Stimulated activated effector memory CD8-positive, alpha-beta T cell treated with anti-CD3 and anti-CD28 coated beads, Interleukin-12 subunit alpha, Interleukin-12 subunit beta, amount 100 ng/mL, for 72 hours (primary cell): ENCODE results near the gene MUC5B.
"Not testable (repeated sequence)": the region's sequence is repeated elsewhere in the genome, so short reads cannot be mapped to it uniquely, and the experiment has no call there.

Experiments
- ATAC-seq: fragments of 150-1000 bp; cut with Tn5 transposase; 2 replicates; pipeline ENCODE4 v1.10.0; 2021
- DNase-seq, 2 donors: peaks; one replicate each; pipeline ENCODE4 v3.0.0; 2021 to 2022; ENCODE audit warnings: low spot score in 2 of 2
- H3K27ac Mint-ChIP-seq: one replicate; pipeline ENCODE4 v1.8.0; 2022; ENCODE audit warnings: mild to moderate bottlenecking, mixed read lengths
- H3K36me3 Mint-ChIP-seq: one replicate; pipeline ENCODE4 v1.8.0; 2022; ENCODE audit warnings: mild to moderate bottlenecking, mixed read lengths
- H3K4me1 Mint-ChIP-seq: one replicate; pipeline ENCODE4 v1.8.0; 2022; ENCODE audit warnings: mixed read lengths
- H3K4me3 Mint-ChIP-seq: one replicate; pipeline ENCODE4 v1.8.0; 2022; ENCODE audit warnings: mild to moderate bottlenecking, mixed read lengths
- H3K9me3 Mint-ChIP-seq: one replicate; pipeline ENCODE4 v1.8.0; 2022; ENCODE audit warnings: mixed read lengths

The MUC5B gene

DNA sequence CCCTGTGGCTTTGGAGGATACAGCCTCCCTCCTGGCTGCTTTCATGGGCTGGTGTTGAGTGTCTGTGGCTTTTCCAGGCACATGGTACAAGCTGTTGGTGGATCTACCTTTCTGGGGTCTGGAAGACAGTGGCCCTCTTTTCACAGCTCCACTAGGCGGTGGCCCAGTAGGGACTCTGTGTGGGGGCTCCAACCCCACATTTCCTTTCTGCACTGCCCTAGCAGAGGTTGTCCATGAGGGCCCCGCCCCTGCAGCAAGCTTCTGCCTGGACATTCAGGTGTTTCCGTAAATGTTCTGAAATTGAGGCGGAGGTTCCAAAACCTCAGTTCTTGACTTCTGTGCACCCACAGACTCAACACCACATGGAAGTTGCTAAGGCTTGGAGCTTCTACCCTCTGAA, 42.6 kb downstream of the MUC5B start:
- not testable (repeated sequence) for H3K4me3 Mint-ChIP-seq, H3K36me3 Mint-ChIP-seq, ATAC-seq, DNase-seq, H3K9me3 Mint-ChIP-seq
- Mint-ChIP-seq H3K27ac (peak overlapping the region; percentile 32), H3K4me1 (peaks cover 19% of the 10 kb centered on the region)

DNA sequence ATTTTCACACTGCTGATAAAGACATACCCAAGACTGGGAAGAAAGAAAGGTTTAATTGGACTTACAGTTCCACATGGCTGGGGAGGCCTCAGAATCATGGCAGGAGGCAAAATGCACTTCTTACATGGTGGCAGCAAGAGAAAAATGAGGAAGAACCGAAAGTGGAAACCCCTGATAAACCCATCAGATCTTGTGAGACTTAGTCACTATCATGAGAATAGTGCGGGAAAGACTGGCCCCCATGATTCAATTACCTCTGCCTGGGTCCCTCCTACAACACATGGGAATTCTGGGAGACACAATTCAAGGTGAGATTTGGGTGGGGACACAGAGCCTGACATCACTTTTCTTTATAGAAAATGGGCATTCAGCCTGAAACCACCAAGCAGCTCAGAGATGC, 44.1 kb downstream of the MUC5B start:
- H3K27ac Mint-ChIP-seq, H3K36me3 Mint-ChIP-seq, ATAC-seq, DNase-seq, H3K4me3 Mint-ChIP-seq, H3K9me3 Mint-ChIP-seq: not testable (repeated sequence)
- peaks cover 16% of the 10 kb centered on the region for H3K4me1 Mint-ChIP-seq

DNA sequence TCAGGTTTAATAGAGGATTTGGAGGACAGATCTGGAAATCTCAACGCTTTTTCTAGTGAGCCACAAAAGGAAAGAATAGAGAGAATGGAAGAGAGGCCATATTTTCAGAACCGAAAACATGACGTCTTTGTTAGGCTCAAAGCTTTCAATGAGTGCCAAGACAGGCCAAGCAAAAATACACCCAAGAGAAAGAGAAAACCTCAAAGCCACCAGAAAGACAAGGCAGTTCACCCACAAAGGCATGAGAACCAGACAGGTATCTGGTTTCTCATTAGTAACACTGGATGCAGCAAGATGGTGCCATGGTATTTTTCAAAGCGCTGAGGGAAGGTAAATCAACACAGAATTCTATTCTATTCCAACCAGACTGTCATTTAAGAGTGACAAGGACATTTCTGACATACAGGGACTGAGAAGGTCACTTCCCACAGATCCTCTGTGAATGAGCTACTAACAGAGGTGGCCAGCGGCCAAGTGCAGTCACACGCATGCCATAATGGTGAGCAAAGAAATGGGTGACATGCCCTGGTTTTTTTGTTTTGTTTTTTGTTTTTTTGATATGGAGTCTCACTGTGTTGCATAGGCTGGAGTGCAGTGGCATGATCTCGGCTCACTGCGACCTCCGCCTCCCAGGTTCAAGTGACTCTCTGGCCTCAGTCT, 44.7 kb downstream of the MUC5B start:
- no peak for DNase-seq
- no peak for ATAC-seq
- no peak overlapping the region for H3K4me3 Mint-ChIP-seq
- H3K36me3 Mint-ChIP-seq: no peaks in the 10 kb centered on the region
- peaks cover 10% of the 10 kb centered on the region for H3K4me1 Mint-ChIP-seq
- no peak overlapping the region for H3K27ac Mint-ChIP-seq
- peaks cover 4% of the 10 kb centered on the region for H3K9me3 Mint-ChIP-seq

DNA sequence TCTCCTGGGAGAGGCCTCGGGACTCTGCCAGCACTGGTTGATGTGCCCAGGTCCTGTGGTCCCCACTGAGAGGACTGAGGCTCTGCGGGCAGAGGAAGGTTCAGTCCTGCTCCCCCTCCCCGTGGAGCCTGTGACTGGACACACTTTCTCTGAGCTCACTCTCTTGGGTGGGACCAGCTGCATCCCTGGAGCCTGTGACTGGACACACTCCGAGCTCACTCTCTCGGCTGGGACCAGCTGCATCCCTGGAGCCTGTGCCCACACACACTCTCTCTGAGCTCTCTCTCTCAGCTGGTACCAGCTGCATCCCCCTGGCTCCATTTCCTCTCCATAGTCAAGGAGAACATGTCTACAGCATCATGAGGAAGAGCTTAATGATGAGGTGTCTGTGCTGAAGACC, 47.1 kb downstream of the MUC5B start:
- H3K27ac Mint-ChIP-seq: no peak overlapping the region
- DNase-seq (no peak), ATAC-seq (no peak)
- no peaks in the 10 kb centered on the region for H3K4me1 Mint-ChIP-seq
- H3K9me3 Mint-ChIP-seq: peaks cover 2% of the 10 kb centered on the region
- no peaks in the 10 kb centered on the region for H3K36me3 Mint-ChIP-seq
- no peak overlapping the region for H3K4me3 Mint-ChIP-seq

DNA sequence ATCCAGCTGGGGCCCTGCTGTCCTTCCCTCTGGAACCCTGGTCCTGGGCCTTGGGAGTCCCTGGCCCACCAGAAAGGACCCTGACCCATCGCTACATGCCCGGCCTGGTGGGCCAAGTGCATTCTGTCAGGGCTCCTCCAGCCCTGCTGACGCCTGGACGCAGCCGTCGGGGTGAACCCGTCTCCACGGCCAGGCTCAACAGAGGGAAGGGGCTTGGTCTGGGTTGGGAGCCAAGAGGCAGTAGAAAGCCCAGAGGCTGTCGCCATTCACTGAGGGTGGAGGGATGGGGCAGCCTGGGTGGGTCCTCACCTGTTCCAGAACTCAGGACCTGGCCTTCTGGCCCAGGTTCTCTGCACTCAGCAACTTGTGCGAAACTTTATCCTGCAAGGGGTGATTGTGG, 47.6 kb downstream of the MUC5B start:
- Mint-ChIP-seq H3K9me3 (no peaks in the 10 kb centered on the region), H3K27ac (no peak overlapping the region), H3K4me3 (no peak overlapping the region), H3K4me1 (no peaks in the 10 kb centered on the region), H3K36me3 (no peaks in the 10 kb centered on the region)
- ATAC-seq (no peak), DNase-seq (no peak)

DNA sequence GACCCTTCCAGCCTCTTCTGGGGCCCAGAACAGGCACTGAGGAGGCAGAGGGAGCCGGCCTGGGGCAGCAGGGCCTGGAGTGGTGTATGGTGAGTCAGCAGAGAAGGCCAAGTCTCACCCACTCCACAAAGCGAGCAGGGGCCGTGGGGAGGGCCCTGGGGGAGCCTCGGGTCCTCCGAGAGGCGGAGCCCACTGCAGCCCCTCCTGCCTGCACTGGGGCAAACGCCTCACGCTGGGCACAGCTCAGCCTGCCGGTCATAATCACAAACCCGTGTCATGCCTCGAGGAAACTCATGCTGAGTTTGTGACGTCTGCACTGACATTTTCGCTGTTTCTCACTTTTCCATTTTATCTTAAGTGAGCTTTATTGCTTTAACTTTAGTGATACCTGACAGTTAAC, 48.1 kb downstream of the MUC5B start:
- H3K9me3 Mint-ChIP-seq: no peaks in the 10 kb centered on the region
- DNase-seq (no peak), ATAC-seq (no peak)
- H3K4me3 Mint-ChIP-seq: no peak overlapping the region
- peaks cover under 1% of the 10 kb centered on the region for H3K36me3 Mint-ChIP-seq
- H3K4me1 Mint-ChIP-seq: no peaks in the 10 kb centered on the region
- H3K27ac Mint-ChIP-seq: no peak overlapping the region

DNA sequence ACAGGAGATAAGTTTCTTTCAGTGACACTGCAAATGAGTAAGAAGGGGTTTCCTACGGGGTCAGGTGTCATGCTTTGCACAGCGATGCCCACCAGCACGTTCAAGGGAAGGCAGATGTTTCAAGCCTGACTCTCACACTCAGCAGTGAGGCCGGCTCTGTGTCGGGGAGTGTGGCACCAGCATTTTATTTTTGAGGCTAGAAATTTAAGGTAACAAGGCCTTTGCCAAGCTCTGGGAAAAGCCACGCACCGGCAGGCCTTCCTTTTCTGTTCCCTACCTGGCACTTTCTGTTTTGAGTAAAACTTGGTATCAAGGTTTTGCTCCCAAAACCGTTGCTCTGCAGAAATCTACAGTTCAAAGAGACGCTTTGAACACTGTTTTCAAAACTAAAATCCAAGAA, 48.5 kb downstream of the MUC5B start:
- no peak for ATAC-seq
- H3K4me1 Mint-ChIP-seq: no peaks in the 10 kb centered on the region

DNA sequence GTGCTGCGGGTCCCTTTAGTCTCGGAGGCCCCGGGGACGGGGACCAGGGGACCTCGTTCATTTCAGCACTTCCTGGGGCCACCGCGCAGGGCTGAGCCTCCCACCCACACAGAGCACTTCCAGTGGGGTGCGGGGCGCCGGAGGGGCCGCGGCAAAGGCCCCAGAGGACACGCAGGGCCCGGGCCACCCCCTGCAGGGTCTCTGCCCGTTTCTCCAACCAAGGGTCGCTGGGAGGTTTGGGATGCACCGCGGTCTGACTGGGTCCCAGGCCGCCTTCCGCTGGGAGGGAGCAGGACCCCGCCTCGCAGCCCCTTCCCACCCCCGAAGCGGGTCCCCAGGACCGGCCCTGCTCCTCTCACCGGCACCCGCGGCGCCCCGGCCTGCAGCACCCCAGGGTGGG, 49.1 kb downstream of the MUC5B start:
- ATAC-seq (no peak), DNase-seq (no peak)
- no peak overlapping the region for H3K4me3 Mint-ChIP-seq
- no peaks in the 10 kb centered on the region for H3K9me3 Mint-ChIP-seq
- peaks cover 8% of the 10 kb centered on the region for H3K36me3 Mint-ChIP-seq
- no peak overlapping the region for H3K27ac Mint-ChIP-seq
- no peaks in the 10 kb centered on the region for H3K4me1 Mint-ChIP-seq

More for the DNA sequence above, 48.5 kb downstream of the MUC5B start:
- no peak for DNase-seq
- Mint-ChIP-seq H3K9me3 (no peaks in the 10 kb centered on the region), H3K27ac (no peak overlapping the region), H3K36me3 (peaks cover 4% of the 10 kb centered on the region), H3K4me3 (no peak overlapping the region)

DNA sequence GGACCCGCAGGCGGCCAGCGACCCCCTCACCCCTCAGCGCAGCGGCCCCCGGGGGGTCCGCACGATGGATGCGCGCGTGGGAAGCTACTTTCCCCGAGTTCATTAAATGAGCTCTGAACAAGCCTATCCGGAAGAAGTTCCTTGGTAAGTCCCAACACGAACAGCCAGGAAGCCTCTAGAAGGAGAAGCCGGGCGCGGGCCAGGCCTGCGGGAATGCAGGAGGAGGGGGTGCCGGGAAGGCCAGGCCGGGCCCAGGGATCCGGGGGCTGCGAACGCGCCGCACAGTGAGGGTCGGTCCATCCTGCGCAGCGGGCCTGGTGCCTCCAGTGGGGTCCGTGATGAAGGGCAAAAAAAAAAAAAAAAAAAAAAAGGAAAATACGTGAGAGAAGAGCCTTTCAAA, 49.7 kb downstream of the MUC5B start:
- peaks cover 12% of the 10 kb centered on the region for H3K36me3 Mint-ChIP-seq
- no peak overlapping the region for H3K4me3 Mint-ChIP-seq
- H3K27ac Mint-ChIP-seq: no peak overlapping the region
- H3K9me3 Mint-ChIP-seq: no peaks in the 10 kb centered on the region
- H3K4me1 Mint-ChIP-seq: no peaks in the 10 kb centered on the region
- DNase-seq (no peak), ATAC-seq (no peak)

DNA sequence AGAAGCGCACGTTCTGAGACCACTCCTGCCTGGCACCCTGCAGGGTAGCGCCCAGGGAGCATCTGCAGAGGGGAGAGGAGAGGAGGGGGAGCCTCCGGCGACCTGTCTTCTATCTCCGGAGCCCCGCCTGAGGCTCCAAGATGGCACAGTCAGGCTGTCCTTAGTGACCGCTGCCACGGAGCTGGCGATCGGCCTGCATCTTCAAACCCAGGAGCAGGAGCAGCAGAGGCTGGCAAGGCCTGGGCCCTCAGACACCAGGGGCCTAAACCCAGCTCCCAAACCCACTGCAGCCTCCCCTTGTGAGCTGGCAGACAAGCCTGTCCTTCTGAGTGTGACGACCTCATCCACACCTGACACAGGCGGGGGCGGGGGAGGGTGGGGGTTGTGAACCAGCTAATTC, 51.6 kb downstream of the MUC5B start:
- ATAC-seq: no peak
- no peak for DNase-seq
- Mint-ChIP-seq H3K9me3 (no peaks in the 10 kb centered on the region), H3K4me1 (no peaks in the 10 kb centered on the region), H3K4me3 (no peak overlapping the region), H3K36me3 (peaks cover 21% of the 10 kb centered on the region), H3K27ac (no peak overlapping the region)

DNA sequence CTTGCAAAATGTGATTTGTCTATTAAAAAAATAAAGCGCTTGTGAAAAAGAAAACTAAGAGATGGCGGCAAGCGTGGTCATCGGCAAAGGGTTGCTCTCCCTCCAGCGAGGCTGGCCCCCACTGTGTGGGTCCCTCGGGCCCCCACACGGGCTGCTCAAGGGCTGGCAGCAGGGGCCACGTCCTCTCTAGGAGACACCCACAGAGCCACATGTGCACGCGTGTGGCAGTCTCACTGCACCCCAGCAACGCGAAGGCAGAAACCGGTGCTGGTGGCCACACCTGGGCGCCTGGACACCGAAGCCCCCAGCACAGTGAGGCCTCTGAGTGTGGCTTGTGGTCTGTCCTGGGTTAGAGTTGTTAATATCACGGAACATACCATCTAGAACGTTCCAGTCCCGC, 52.2 kb downstream of the MUC5B start:
- peaks cover 27% of the 10 kb centered on the region for H3K36me3 Mint-ChIP-seq
- H3K9me3 Mint-ChIP-seq: no peaks in the 10 kb centered on the region
- DNase-seq: no peak
- no peak for ATAC-seq
- H3K4me1 Mint-ChIP-seq: no peaks in the 10 kb centered on the region
- H3K27ac Mint-ChIP-seq: no peak overlapping the region
- no peak overlapping the region for H3K4me3 Mint-ChIP-seq

DNA sequence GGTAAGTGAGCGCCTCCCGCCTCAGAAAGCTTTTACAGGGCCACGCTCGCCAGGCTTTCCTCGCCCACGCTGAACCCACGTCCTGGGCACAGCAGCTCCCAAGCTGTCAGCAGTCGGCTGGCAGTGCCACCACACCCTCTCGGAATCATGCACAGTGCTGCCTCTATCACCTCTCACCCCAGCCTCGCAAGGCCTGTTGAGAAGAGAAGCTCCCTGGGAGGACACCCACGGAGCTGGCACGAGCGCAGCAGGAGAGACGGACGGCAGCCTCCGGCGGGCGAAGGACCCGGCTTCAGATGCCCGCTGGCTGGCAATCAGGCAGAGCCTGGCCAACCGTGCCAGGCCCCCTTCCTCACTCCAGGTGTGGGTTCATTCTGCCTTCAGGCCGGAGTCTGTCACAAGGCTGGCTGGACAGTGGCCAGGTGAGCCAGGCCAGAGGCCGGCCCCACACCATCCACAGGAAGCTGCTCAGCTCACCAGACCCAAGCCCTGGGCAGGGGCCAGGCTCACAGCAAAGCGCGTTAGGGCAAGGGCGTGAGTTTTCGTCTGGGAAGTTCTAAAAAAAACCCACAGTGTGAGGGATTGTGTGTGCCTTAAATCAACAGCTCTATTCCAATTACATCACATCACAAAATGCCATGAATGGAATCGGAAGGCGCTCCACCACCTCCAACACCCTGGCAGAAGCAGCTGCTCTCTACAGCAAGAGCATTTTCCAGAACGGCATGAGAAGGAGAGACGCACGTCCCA, 53.4 kb downstream of the MUC5B start:
- DNase-seq (no peak), ATAC-seq (no peak)
- Mint-ChIP-seq H3K9me3 (no peaks in the 10 kb centered on the region), H3K27ac (no peak overlapping the region), H3K36me3 (peaks cover 34% of the 10 kb centered on the region), H3K4me1 (no peaks in the 10 kb centered on the region), H3K4me3 (no peak overlapping the region)

DNA sequence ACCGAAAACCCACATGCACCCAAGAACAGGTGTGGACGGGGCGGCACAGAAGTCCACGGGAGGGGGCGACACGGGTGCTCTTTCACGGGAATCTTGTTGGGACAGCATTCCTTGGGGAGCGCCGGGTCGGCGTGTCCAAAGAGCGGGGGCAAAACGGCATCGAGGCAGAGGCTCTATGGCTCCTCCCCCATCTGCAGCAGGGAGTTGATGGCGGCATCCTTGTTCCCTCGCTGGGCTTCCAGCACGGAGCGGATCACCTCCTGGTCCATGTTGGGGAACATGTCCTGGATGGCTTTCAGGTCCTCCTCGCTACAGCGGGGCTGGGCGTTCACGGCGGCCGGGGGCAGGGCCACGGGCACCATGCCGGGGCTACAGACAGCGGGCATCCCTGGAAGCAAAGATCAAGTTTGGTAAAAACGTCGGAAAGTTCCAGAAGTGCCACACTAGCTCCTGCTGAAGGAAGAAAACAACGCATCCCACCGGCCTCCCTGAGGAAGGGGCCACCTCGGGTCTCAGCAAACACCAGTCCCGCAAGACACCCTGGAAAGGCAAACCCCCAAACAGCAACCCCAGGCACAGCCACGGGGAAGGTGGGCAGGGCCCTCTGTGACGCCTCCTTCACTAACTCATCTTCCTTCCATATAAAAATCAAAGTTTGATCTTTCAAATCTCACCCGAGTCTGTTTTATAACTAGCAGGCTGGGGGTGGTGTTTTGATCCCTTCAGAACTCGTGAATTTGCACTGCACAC, 54.2 kb downstream of the MUC5B start:
- DNase-seq (no peak), ATAC-seq (no peak)
- Mint-ChIP-seq H3K9me3 (no peaks in the 10 kb centered on the region), H3K27ac (no peak overlapping the region), H3K4me1 (no peaks in the 10 kb centered on the region), H3K36me3 (peaks cover 41% of the 10 kb centered on the region), H3K4me3 (no peak overlapping the region)

DNA sequence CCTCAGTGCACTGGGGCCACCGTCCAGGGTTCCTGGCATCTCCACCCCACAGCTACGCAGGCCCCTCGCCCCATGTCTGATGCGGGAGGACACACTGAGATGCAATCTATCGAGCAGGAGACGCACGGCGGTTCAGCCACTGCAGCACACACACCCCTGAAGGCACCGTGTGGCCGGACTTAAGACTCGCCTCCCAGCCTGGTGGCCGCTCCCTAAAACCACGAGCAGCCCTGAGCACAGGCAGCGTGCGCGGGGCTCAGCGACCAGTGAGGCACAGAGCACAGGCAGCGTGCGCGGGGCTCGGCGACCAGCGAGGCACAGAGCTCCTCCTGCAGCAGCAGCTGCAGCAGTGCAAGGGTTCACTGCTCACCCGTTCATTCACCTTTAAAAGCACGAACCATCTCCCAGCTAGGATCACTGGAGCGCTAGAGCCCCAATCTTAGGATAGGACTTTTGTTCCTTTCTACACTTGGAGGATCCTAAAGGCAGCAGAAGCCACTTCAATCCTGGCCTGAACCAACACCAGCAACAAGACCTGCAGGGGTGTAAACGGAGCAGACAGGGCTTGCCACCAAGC, 55.2 kb downstream of the MUC5B start:
- no peak overlapping the region for H3K27ac Mint-ChIP-seq
- no peaks in the 10 kb centered on the region for H3K4me1 Mint-ChIP-seq
- no peaks in the 10 kb centered on the region for H3K9me3 Mint-ChIP-seq
- ATAC-seq (no peak), DNase-seq (no peak)
- H3K36me3 Mint-ChIP-seq: peaks cover 43% of the 10 kb centered on the region
- H3K4me3 Mint-ChIP-seq: no peak overlapping the region

DNA sequence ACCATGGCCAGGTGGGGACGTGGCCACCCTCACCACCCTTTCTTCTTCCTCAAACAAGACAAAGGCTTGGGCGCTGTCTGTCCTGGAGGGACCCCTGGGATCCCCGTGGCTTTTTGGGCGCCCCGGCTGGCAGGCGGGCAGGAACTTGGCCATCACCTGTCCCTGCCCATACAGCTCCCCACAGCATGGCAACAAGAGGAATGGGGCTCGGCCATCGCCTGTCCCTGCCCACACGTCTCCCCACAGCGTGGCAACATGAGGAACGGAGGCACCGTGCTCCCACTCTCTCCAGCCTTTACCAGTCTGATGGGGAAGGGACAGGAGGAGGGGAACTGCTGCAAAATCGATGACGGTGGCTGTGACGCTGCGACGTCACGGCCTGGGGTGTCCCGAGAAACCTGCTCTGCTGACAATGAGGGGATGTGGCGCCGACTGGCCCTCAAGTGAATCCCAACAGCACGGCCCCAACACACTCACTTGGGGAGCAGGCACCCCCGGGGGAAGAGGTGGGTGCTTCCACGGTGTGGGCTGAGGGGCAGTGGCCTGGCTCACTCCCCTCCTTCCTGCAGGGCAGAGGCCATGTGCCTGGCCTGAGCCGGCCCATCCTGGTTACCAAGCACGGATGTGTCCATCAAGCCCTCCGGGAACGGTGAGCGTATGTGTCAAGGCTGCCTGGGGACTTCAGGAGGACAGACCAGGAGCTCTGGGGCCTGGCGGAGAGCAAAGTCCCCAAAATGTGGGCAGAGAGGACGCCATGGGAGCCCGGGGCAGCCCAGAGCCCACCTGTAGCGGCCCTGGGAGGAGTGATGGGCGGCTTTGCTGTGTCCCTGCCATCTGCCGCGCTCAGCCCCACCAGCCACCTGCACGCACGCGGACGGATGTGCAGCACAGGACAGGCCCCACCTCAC, 56.2 kb downstream of the MUC5B start:
- no peak for DNase-seq
- Mint-ChIP-seq H3K9me3 (no peaks in the 10 kb centered on the region), H3K4me3 (no peak overlapping the region), H3K36me3 (peaks cover 43% of the 10 kb centered on the region), H3K4me1 (no peaks in the 10 kb centered on the region), H3K27ac (no peak overlapping the region)
- no peak for ATAC-seq
